Esophagus (tissue), 2 donors: ENCODE data around the gene COLGALT1. TPM values are rescaled to one million over a fixed set of nuclear protein-coding genes. Genes with fewer than 3 reads are reported as not detected.

Experiments used
- H3K27ac ChIP-seq, 2 donors: one replicate each; pipeline ENCODE4 v1.5.1; 2013; ENCODE audit warnings: low read depth in 2 of 2, mild to moderate bottlenecking in 2 of 2, inconsistent platforms in 1 of 2, low read length in 1 of 2, moderate library complexity in 1 of 2
- H3K27me3 ChIP-seq, 2 donors: one replicate each; pipeline ENCODE4 v1.6.1; 2013; ENCODE audit warnings: low read length in 2 of 2, control low read depth in 1 of 2, mild to moderate bottlenecking in 1 of 2; ENCODE audit not compliant: insufficient read depth in 2 of 2, control insufficient read depth in 1 of 2
- H3K36me3 ChIP-seq, 2 donors: one replicate each; pipeline ENCODE4 v1.6.1; 2013; ENCODE audit warnings: low read length in 1 of 2; ENCODE audit not compliant: control insufficient read depth in 2 of 2, insufficient read depth in 2 of 2
- H3K4me1 ChIP-seq, 2 donors: one replicate each; pipeline ENCODE4 v1.6.1; 2013; ENCODE audit warnings: low read length in 1 of 2; ENCODE audit not compliant: control insufficient read depth in 2 of 2, insufficient read depth in 2 of 2
- H3K4me3 ChIP-seq, 2 donors: one replicate each; pipeline ENCODE4 v1.5.1; 2013; ENCODE audit warnings: low read length in 2 of 2, mild to moderate bottlenecking in 2 of 2, low read depth in 1 of 2, moderate library complexity in 1 of 2
- H3K9me3 ChIP-seq, 2 donors: one replicate each; pipeline ENCODE4 v1.6.1; 2013; ENCODE audit warnings: mild to moderate bottlenecking in 2 of 2, low read depth in 1 of 2, low read length in 1 of 2, moderate library complexity in 1 of 2; ENCODE audit not compliant: control insufficient read depth in 2 of 2, insufficient read depth in 1 of 2
- WGBS, 2 donors: extraction: QIAGEN DNeasy Blood & Tissue Kit; methylation state at CpG; one replicate each; pipeline ENCODE4 v1.1.7; 2013; 5-methylcytosine and 5-hydroxymethylcytosine counted together
- polyA plus RNA-seq, 2 donors: library from polyadenylated mRNA; stranded (reverse); fragments of 200-250 nt; gene quantifications; one replicate each; pipeline ENCODE4 v1.2.3, GENCODE V29; 2013
- donor health status: healthy with polysubstance abuse.
- donor health status: Bipolar disorder and iron deficiency.

COLGALT1 gene
- polyA plus RNA-seq, 2 donors: 23.6 to 24.8 TPM

DNA sequence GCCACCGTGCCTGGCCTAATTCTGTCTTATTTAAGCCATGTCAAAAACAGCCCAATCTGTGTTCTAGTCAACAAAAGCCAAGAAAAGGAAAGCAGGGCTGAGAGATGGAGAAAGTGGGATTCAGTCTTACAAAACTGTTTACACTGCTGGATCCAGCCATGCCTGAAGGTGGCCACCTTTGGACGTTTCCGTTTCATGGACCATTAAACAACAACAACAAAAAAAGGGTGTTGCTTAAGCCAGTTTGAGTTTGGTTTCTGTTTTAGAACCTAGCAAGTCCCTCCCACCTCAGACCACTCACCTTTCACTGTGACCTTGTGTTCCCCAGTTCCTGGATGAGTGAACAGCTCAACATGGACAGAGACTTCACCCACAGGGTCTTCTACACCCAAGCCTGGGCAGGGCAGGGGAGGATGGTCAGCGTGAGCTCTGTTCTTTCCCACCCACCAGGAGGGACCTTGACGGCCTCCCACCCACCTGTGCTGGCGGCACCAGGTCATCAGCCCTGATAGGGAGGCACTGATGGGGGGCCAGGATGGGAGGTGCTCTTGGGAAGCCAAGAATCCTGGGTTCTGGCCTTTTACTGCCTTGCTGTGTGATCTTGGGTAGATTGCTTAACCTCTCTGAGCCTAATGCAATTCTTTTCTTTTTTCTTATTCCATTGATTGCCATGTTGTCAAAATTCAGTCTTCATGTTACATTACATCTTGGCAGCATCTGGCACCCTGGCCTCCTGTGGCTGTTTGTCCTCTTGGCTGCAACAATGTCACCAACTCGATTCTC lies 56.2 kb downstream of the COLGALT1 start:
- Histone ChIP-seq H3K4me3 (no peak overlapping the region), H3K36me3 (no peaks in the 10 kb centered on the region), H3K27me3 (peaks cover 0 to 2% of the 10 kb centered on the region in 2 donors), H3K4me1 (no peaks in the 10 kb centered on the region), H3K9me3 (no peaks in the 10 kb centered on the region), H3K27ac (no peak overlapping the region)
- 71 to 76% methylated on average over 7 of the region's 7 CpGs for WGBS, 2 donors

DNA sequence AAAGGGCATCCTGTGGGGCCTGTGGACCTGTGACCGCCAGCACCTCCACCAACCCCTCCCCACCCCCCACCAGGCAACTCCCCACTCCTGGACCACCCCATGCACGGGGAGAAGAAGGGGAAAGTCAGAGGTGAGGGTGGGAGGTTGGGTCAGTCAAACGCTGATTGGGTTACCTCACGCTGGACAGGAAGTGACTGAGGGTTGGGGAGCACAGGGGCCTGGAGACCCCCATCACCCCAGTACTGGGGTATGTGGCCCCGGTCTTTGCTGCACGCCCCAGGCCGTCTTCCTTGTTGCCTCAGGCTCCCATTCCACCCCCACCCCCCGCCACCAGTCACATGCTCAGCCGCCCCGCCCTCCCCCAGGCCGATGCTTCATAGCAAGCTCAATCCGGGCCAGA lies 59.0 kb downstream of the COLGALT1 start:
- WGBS, 2 donors: 75 to 82% methylated on average over 12 of the region's 12 CpGs
- no peaks in the 10 kb centered on the region for H3K4me1 ChIP-seq
- H3K27me3 ChIP-seq: peaks cover 0 to 2% of the 10 kb centered on the region in 2 donors
- H3K4me3 ChIP-seq: no peak overlapping the region
- H3K9me3 ChIP-seq: no peaks in the 10 kb centered on the region
- no peak overlapping the region for H3K27ac ChIP-seq
- no peaks in the 10 kb centered on the region for H3K36me3 ChIP-seq

DNA sequence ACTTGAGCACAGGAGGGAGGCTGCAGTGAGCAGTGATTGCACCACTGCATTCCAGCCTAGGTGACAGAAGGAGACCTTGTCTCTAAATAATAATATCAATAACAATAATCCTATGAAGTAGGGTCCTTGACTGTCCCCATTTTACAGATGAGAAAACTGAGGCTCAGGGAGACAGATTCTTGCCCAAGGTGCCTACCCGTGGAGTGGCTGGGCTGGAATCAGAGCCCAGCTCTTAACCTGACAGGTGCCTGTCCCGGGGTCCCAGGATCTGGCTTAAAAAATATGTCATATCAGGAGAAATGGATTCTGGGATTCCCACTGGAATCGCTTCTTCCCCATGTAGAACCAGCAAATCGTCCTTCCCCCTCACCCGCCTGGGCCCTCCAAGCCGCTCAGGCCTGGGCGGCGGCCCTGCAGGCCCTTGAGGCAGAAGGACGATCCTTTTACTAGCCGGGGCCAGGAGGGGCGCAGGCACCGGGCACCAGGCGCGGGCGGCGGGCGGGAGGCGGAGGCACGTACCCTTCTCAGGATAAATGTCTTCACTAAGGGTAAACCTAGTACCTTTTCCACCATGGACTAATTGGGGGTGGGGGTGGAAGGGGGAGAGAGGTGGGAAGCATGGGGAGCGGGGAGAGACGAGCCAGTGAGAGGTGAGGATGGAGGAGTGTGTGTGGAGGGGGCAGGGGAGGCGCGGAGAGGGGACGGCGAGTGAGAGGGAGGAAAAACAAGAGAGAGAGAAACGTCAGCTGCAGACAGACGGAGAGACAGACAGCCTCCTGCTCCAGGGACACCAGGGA lies 60.6 kb downstream of the COLGALT1 start:
- H3K9me3 ChIP-seq: no peaks in the 10 kb centered on the region
- no peaks in the 10 kb centered on the region for H3K36me3 ChIP-seq
- H3K27ac ChIP-seq: no peak overlapping the region
- peaks cover 0 to 2% of the 10 kb centered on the region in 2 donors for H3K27me3 ChIP-seq
- 25 to 29% methylated on average over 27 of the region's 27 CpGs for WGBS, 2 donors
- no peaks in the 10 kb centered on the region for H3K4me1 ChIP-seq
- peak overlapping the region in 1 of 2 donors; percentile 3 for H3K4me3 ChIP-seq

DNA sequence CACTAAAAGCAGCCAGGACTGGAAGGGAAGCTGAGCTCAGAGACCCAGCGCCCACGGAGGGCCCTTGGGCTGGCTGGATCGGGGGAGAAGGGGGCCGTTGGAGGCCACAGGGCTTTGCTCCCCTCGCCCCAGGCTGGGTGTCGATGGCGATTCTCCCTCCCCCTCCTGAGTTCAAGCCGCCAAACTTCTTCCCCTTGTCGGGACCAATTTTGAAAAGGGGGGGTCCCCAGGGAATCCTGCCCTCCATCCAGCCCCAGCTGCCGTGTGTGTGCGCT lies 61.2 kb downstream of the COLGALT1 start:
- WGBS, 2 donors: 20 to 28% methylated on average over 10 to 11 of the region's 11 CpGs
- Histone ChIP-seq H3K36me3 (no peaks in the 10 kb centered on the region), H3K27me3 (peaks cover 0 to 2% of the 10 kb centered on the region in 2 donors), H3K4me3 (peak overlapping the region in 1 of 2 donors; percentile 3), H3K4me1 (no peaks in the 10 kb centered on the region), H3K9me3 (peaks cover 0 to 2% of the 10 kb centered on the region in 2 donors), H3K27ac (no peak overlapping the region)

DNA sequence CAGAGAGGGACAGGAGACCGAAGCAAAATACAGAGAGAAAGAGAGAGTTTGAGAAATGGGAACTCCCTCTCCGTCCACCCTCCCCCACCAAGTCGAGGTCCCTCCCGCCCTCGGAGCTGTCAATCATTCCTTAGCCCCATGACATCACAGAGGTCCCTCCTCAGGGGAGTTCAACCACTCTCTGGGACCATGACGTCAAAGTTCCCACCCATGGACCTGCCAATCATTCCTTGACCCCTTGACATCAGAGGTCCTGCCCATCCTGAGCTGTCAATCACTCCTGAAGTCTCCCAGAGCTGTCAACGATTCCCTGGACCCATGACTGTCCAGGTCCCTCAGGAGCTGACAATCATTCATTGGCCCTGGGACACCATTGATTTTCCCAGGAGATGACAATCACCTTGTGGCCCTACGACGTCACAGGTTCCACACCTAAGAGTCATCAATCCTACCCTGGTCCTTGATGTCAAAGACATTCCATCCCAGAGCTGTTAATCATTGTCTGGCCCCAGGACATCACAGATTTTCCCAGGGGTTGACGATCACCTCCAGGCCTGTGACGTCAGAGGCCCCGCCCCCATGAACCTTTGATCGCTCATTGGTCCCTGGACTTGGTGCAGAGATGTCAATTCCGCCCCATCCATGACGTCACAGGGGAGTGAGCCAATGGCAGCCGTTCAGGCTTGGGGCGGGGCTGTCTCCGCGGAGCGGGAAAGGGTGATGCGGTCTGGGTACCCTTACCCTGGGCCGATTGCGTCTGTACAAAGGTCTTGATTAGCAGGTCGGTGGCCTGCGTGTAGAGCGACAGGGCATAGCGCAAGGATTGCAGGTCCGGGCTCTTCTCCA lies 61.7 kb downstream of the COLGALT1 start:
- peaks cover 0 to 2% of the 10 kb centered on the region in 2 donors for H3K27me3 ChIP-seq
- no peaks in the 10 kb centered on the region for H3K36me3 ChIP-seq
- no peak overlapping the region for H3K27ac ChIP-seq
- no peak overlapping the region for H3K4me3 ChIP-seq
- WGBS, 2 donors: 59 to 65% methylated on average over 28 of the region's 28 CpGs
- H3K4me1 ChIP-seq: no peaks in the 10 kb centered on the region
- H3K9me3 ChIP-seq: peaks cover 0 to 5% of the 10 kb centered on the region in 2 donors

DNA sequence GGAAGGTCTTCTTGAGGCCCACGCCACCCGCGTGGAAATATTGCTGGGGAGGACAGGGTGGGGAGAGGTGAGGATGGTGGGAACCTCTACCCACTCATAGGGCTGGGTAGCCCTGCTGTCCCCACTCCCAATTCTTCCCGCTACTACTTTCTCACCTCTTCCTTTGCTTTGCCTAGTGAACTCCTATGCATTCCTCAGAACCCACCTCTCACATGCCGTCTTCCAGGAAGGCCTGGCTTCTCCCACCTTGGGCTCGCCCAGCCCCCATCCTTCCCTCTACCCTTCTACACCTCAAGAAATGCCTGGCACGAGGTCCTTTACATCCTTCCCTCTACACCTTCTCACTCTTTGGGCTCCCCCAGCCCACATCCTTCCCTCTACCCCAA lies 62.4 kb downstream of the COLGALT1 start:
- 87% methylated on average over 7 of the region's 7 CpGs for WGBS, 2 donors
- Histone ChIP-seq H3K4me1 (no peaks in the 10 kb centered on the region), H3K27ac (no peak overlapping the region), H3K9me3 (peaks cover 0 to 5% of the 10 kb centered on the region in 2 donors), H3K4me3 (no peak overlapping the region), H3K36me3 (no peaks in the 10 kb centered on the region), H3K27me3 (peaks cover 0 to 2% of the 10 kb centered on the region in 2 donors)

DNA sequence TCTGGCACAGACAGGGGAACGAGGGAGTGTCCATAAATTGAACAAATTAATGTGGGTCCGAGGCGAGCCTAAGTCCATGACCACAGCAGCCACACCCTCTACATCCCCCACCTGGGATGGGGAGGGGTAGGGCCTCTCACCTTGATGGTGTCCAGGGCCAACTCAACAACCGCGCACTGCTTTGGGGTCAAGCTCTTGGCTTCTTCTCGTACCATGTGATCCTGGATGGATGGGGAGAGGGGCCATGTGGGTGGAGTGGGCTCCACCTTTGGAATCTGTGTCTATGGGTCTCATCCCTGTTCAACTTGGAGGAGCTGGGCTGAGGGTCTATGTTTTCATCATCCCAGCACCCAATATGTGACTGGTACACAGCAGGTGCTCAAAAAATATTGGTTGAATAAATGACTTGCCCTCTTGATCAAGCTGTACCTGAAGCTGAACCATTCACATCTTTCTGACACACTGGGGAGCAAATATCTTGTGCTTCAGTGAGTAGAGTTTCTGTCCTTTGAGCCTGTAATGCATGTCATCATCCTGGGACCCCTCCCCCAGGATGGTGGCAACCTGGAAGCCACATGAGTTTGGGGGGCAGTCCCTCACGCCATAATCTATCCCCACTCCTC lies 62.9 kb downstream of the COLGALT1 start:
- no peak overlapping the region for H3K27ac ChIP-seq
- H3K4me1 ChIP-seq: no peaks in the 10 kb centered on the region
- WGBS, 2 donors: 79 to 83% methylated on average over 7 of the region's 7 CpGs
- H3K36me3 ChIP-seq: no peaks in the 10 kb centered on the region
- H3K27me3 ChIP-seq: peaks cover 0 to 2% of the 10 kb centered on the region in 2 donors
- H3K4me3 ChIP-seq: no peak overlapping the region
- H3K9me3 ChIP-seq: peaks cover 0 to 5% of the 10 kb centered on the region in 2 donors

DNA sequence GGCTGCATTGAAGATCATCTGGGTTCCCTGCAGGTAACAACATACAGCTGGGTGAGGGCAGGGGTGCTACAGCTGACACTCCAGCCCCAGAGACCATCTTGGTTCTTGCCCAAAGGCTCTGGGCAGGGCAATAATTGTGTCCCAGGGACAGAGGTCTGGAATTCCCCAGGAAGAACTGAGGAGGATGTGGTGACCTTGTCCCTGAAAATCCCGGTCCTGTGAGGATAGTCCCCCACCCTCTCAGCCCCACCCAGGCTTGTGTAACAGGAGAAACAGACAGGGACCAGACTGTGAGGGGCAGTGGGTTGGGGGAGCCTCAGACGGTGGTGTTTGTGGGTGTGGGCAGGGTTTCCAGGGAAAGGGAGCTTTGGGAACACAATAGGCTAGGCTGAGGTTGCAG lies 63.5 kb downstream of the COLGALT1 start:
- Histone ChIP-seq H3K36me3 (no peaks in the 10 kb centered on the region), H3K9me3 (peaks cover 0 to 5% of the 10 kb centered on the region in 2 donors), H3K4me3 (no peak overlapping the region), H3K27me3 (peaks cover 0 to 2% of the 10 kb centered on the region in 2 donors), H3K4me1 (no peaks in the 10 kb centered on the region), H3K27ac (no peak overlapping the region)
- WGBS, 2 donors: 4 to 12% methylated on average over 2 of the region's 2 CpGs

DNA sequence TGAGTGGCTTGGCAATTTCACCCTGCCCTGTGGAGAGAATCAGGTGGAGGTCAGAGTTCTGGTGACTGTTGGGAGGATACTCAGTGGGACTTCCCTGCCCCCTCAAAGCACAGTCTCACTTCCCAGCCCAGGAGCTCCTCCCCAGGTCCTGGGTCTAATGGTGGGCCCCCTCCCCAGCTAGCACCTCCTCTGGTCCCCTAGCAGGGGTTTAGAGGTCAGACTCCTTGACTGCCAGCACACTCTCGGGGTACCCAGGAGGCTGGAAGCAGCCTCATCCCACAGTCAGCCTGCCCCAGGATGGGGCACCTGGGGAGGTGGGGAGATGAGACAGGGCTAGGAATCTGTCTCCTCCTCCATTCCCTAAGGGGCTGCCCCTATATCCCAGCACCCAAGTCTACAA lies 65.2 kb downstream of the COLGALT1 start:
- 88 to 94% methylated on average over 1 of the region's 1 CpG for WGBS, 2 donors
- H3K4me1 ChIP-seq: no peaks in the 10 kb centered on the region
- H3K27ac ChIP-seq: no peak overlapping the region
- no peaks in the 10 kb centered on the region for H3K27me3 ChIP-seq
- no peak overlapping the region for H3K4me3 ChIP-seq
- H3K9me3 ChIP-seq: peaks cover 0 to 5% of the 10 kb centered on the region in 2 donors
- no peaks in the 10 kb centered on the region for H3K36me3 ChIP-seq
